NCI-H2081 treated with DMSO at 0.1 percent for 48 hours (cell line): Measurements from ENCODE around the gene ZDHHC3.
"Not testable (repeated sequence)": the region's sequence is repeated elsewhere in the genome, so short reads cannot be mapped to it uniquely, and the experiment has no call there.

Experiments
- DNase-seq: peaks from one replicate; lab custom pipeline; 2025; lab: John Stamatoyannopoulos, UW

ZDHHC3 gene

GRCh38 chr3:44995142-44995770 is 19.3 kb upstream of the ZDHHC3 start:
- no peak for DNase-seq

GRCh38 chr3:44993471-44994205 is 17.7 kb upstream of the ZDHHC3 start:
- no peak for DNase-seq

- no peak for DNase-seq
These were observed 16.8 kb upstream of the ZDHHC3 start for GRCh38 chr3:44992555-44993470.

- DNase-seq: no peak
These were observed 15.4 kb upstream of the ZDHHC3 start for GRCh38 chr3:44991326-44991725.

GRCh38 chr3:44989636-44990373 is 13.8 kb upstream of the ZDHHC3 start:
- no peak for DNase-seq

GRCh38 chr3:44989141-44989540 is 13.2 kb upstream of the ZDHHC3 start:
- no peak for DNase-seq

- no peak for DNase-seq
These were observed 12.1 kb upstream of the ZDHHC3 start for GRCh38 chr3:44988073-44988472.

GRCh38 chr3:44987332-44987731 is 11.4 kb upstream of the ZDHHC3 start:
- no peak for DNase-seq

- DNase-seq: not testable (repeated sequence)
These were observed 10.4 kb upstream of the ZDHHC3 start for GRCh38 chr3:44986330-44986729.

GRCh38 chr3:44984335-44984734 is 8.4 kb upstream of the ZDHHC3 start:
- no peak for DNase-seq

- no peak for DNase-seq
These were observed 7.5 kb upstream of the ZDHHC3 start for GRCh38 chr3:44983484-44983941.

GRCh38 chr3:44982817-44983216 is 6.8 kb upstream of the ZDHHC3 start:
- DNase-seq: no peak

GRCh38 chr3:44981751-44982150 is 5.8 kb upstream of the ZDHHC3 start:
- DNase-seq: no peak

GRCh38 chr3:44981220-44981619 is 5.2 kb upstream of the ZDHHC3 start:
- no peak for DNase-seq

GRCh38 chr3:44974416-44974815 is 1.6 kb downstream of the ZDHHC3 start:
- DNase-seq: no peak

- no peak for DNase-seq
These were observed 5.0 kb downstream of the ZDHHC3 start for GRCh38 chr3:44970926-44971490.

- DNase-seq: no peak
These were observed 6.2 kb downstream of the ZDHHC3 start for GRCh38 chr3:44969828-44970179.

- DNase-seq: no peak
These were observed 6.7 kb downstream of the ZDHHC3 start for GRCh38 chr3:44969154-44969827.

- no peak for DNase-seq
These were observed 7.5 kb downstream of the ZDHHC3 start for GRCh38 chr3:44968447-44968858.

- DNase-seq: no peak
These were observed 9.1 kb downstream of the ZDHHC3 start for GRCh38 chr3:44966795-44967278.

- no peak for DNase-seq
These were observed 10.8 kb downstream of the ZDHHC3 start for GRCh38 chr3:44965165-44965564.
